DND-41 (cell line): Measurements from ENCODE around the gene CHD9NB.

Experiments used
- EZH2 ChIP-seq: IDR thresholded peaks from 3 replicates; pipeline ENCODE4 v1.6.1; 2012; ENCODE audit warnings: borderline replicate concordance, low read depth, mild to moderate bottlenecking, moderate library complexity, low read length, inconsistent platforms; ENCODE audit not compliant: severe bottlenecking
- TF ChIP-seq, protein P1 (sequence below): IDR thresholded peaks from 2 replicates; pipeline ENCODE4 v1.5.1; 2012; ENCODE audit warnings: borderline replicate concordance, low read length, moderate library complexity, mild to moderate bottlenecking; ENCODE audit not compliant: poor library complexity, severe bottlenecking; ENCODE audit errors: extremely low read depth

DNA sequence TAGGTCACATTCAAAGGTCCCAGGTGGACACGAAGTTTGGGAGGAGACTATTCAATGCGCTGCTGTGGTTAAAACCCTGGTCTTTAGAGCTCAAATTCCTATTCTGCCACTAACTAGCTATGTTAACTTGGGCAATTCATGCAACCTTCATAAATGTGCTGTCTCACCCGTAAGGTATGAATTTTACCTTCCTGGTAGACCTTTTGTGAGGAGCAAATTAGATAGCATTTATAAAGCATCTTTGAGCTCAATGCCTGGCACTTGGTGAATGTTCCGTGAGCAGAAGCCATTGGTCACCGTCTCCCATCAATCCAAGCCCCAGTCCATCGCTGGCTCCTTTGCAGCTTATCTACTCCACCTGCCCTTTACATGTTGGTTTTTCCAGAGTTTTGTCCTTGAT, 16.6 kb downstream of the CHD9NB start:
- TF ChIP-seq EZH2 = no peak
- TF ChIP-seq, protein P1, sequence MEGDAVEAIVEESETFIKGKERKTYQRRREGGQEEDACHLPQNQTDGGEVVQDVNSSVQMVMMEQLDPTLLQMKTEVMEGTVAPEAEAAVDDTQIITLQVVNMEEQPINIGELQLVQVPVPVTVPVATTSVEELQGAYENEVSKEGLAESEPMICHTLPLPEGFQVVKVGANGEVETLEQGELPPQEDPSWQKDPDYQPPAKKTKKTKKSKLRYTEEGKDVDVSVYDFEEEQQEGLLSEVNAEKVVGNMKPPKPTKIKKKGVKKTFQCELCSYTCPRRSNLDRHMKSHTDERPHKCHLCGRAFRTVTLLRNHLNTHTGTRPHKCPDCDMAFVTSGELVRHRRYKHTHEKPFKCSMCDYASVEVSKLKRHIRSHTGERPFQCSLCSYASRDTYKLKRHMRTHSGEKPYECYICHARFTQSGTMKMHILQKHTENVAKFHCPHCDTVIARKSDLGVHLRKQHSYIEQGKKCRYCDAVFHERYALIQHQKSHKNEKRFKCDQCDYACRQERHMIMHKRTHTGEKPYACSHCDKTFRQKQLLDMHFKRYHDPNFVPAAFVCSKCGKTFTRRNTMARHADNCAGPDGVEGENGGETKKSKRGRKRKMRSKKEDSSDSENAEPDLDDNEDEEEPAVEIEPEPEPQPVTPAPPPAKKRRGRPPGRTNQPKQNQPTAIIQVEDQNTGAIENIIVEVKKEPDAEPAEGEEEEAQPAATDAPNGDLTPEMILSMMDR = no peak
